NB4 (cell line): ENCODE measurements around the gene EFTUD2.

Experiments
- MAX ChIP-seq: IDR thresholded peaks from 2 replicates; pipeline ENCODE4 v1.6.1; 2011; ENCODE audit warnings: low read depth, low read length
- MYC ChIP-seq: IDR thresholded peaks from 2 replicates; pipeline ENCODE4 v1.6.1; 2011; ENCODE audit warnings: low read depth, low read length
- POLR2A ChIP-seq: IDR thresholded peaks from 2 replicates; pipeline ENCODE4 v1.6.1; 2011; ENCODE audit warnings: mild to moderate bottlenecking; ENCODE audit not compliant: insufficient read length; ENCODE audit errors: extremely low read depth
- TF ChIP-seq, protein P1 (sequence below): IDR thresholded peaks from one replicate; pipeline ENCODE4 v1.5.1; 2012; ENCODE audit warnings: low read depth, low read length

DNA sequence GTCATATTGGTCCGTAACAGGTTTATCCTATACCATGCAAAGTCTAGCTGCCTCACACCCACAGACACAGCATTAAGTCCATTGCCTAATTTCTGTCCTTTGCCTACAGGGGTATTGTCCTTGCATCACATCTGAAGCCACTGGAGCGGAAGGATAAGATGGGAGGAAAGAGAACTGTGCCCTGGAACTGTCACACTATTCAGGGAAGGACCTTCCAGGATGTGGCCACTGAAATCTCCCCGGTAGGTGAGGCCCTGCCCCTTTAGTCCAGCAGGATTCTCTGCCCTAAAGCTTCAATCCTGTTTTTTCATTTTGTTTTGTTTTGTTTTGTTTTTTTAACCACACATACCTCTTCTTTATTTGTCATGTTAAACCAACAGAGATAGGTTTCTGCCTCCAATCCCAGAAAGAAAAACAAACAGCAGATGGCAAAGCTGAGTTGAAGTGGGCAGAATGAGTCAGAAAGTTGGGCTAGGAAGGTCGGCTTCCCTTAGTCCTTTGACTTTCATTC, 2.2 kb upstream of the EFTUD2 start:
- TF ChIP-seq, protein P1, sequence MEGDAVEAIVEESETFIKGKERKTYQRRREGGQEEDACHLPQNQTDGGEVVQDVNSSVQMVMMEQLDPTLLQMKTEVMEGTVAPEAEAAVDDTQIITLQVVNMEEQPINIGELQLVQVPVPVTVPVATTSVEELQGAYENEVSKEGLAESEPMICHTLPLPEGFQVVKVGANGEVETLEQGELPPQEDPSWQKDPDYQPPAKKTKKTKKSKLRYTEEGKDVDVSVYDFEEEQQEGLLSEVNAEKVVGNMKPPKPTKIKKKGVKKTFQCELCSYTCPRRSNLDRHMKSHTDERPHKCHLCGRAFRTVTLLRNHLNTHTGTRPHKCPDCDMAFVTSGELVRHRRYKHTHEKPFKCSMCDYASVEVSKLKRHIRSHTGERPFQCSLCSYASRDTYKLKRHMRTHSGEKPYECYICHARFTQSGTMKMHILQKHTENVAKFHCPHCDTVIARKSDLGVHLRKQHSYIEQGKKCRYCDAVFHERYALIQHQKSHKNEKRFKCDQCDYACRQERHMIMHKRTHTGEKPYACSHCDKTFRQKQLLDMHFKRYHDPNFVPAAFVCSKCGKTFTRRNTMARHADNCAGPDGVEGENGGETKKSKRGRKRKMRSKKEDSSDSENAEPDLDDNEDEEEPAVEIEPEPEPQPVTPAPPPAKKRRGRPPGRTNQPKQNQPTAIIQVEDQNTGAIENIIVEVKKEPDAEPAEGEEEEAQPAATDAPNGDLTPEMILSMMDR, result no peak
- TF ChIP-seq POLR2A, result no peak
- TF ChIP-seq MAX, result no peak
- no peak for TF ChIP-seq MYC
